Mammary epithelial cell (primary cell): ENCODE data around the gene SLC23A1.

Experiments used
- EZH2 ChIP-seq: IDR thresholded peaks from 2 replicates; pipeline ENCODE4 v1.6.1; 2012; ENCODE audit warnings: low read length, inconsistent platforms, borderline replicate concordance
- TF ChIP-seq, protein P1 (sequence below), 2 donors: IDR thresholded peaks in 1 of 2; conservative IDR thresholded peaks in 1 of 2; 2 replicates each; pipeline ENCODE4 v1.5.1; 2011 to 2012; ENCODE audit warnings: inconsistent platforms in 2 of 2, low read length in 2 of 2, mild to moderate bottlenecking in 2 of 2, control low read depth in 1 of 2, low read depth in 1 of 2; ENCODE audit not compliant: insufficient read depth in 1 of 2; ENCODE audit errors: extremely low read depth in 1 of 2

- TF ChIP-seq, protein P1, sequence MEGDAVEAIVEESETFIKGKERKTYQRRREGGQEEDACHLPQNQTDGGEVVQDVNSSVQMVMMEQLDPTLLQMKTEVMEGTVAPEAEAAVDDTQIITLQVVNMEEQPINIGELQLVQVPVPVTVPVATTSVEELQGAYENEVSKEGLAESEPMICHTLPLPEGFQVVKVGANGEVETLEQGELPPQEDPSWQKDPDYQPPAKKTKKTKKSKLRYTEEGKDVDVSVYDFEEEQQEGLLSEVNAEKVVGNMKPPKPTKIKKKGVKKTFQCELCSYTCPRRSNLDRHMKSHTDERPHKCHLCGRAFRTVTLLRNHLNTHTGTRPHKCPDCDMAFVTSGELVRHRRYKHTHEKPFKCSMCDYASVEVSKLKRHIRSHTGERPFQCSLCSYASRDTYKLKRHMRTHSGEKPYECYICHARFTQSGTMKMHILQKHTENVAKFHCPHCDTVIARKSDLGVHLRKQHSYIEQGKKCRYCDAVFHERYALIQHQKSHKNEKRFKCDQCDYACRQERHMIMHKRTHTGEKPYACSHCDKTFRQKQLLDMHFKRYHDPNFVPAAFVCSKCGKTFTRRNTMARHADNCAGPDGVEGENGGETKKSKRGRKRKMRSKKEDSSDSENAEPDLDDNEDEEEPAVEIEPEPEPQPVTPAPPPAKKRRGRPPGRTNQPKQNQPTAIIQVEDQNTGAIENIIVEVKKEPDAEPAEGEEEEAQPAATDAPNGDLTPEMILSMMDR (conservative IDR thresholded peaks at IDR 0.05 in 1 of 2, IDR thresholded peaks at IDR 0.05 in 1 of 2; ENCODE audit: extremely low read depth in 1 of 2, insufficient read depth in 1 of 2, low read depth in 1 of 2, low read length in 2 of 2), result no peak
- TF ChIP-seq EZH2, result no peak
Observed at GRCh38 chr5:139426203-139426885, 43.2 kb upstream of the SLC23A1 start.
